Hepatocyte (in vitro differentiated cells): Measurements from ENCODE around the gene WDR72. TPM values are rescaled to one million over a fixed set of nuclear protein-coding genes. Genes with fewer than 3 reads are reported as not detected.
A peak's percentile ranks its signal among the peaks of the same experiment; 100 is the strongest.

Source experiments
- DNase-seq: peaks from one replicate; pipeline ENCODE4 v3.0.0-alpha.2; 2016; ENCODE audit warnings: low spot score
- H2AFZ ChIP-seq: fragments of 200-600 bp; sonication (generic); 2 replicates; pipeline ENCODE4 v1.6.0; 2016; ENCODE audit warnings: antibody characterized with exemption, mild to moderate bottlenecking
- H3K27ac ChIP-seq: fragments of 200-600 bp; sonication (generic); 2 replicates; pipeline ENCODE4 v1.5.1; 2016; ENCODE audit warnings: mild to moderate bottlenecking
- H3K27me3 ChIP-seq: fragments of 200-600 bp; sonication (generic); 2 replicates; pipeline ENCODE4 v1.6.1; 2016
- H3K36me3 ChIP-seq: fragments of 200-600 bp; sonication (generic); replicated peaks from 2 replicates; pipeline ENCODE4 v1.5.1; 2016; ENCODE audit warnings: low read depth; ENCODE audit not compliant: insufficient read depth
- H3K4me1 ChIP-seq: fragments of 200-600 bp; sonication (generic); 2 replicates; pipeline ENCODE4 v1.5.1; 2016; ENCODE audit warnings: mild to moderate bottlenecking, moderate library complexity; ENCODE audit not compliant: insufficient read depth
- H3K4me2 ChIP-seq: fragments of 200-600 bp; sonication (generic); 2 replicates; pipeline ENCODE4 v1.6.0; 2016
- H3K4me3 ChIP-seq: fragments of 200-600 bp; sonication (generic); 2 replicates; pipeline ENCODE4 v1.5.1; 2016; ENCODE audit warnings: mild to moderate bottlenecking
- H3K79me2 ChIP-seq: fragments of 200-600 bp; sonication (generic); 2 replicates; pipeline ENCODE4 v1.6.0; 2017; ENCODE audit warnings: mild to moderate bottlenecking
- H3K9me2 ChIP-seq: fragments of 200-600 bp; sonication (generic); replicated peaks from 2 replicates; pipeline ENCODE4 v1.6.0; 2017; ENCODE audit warnings: mild to moderate bottlenecking; ENCODE audit not compliant: insufficient read depth
- H3K9me3 ChIP-seq: fragments of 200-600 bp; sonication (generic); 2 replicates; pipeline ENCODE4 v1.5.1; 2016; ENCODE audit warnings: low read depth, mild to moderate bottlenecking
- H4K20me1 ChIP-seq: fragments of 200-600 bp; sonication (generic); 2 replicates; pipeline ENCODE4 v1.6.0; 2016; ENCODE audit warnings: mild to moderate bottlenecking; ENCODE audit not compliant: insufficient read depth, poor library complexity, severe bottlenecking
- EZH2 ChIP-seq: fragments of 200-600 bp; sonication (generic); IDR thresholded peaks from 2 replicates; pipeline ENCODE4 v1.6.1; 2016; ENCODE audit warnings: antibody characterized with exemption, mild to moderate bottlenecking, borderline replicate concordance
- EZH2phosphoT487 ChIP-seq: fragments of 200-600 bp; sonication (generic); IDR thresholded peaks from one replicate; pipeline ENCODE4 v1.6.1; 2018; ENCODE audit warnings: antibody characterized with exemption, mild to moderate bottlenecking, low read depth, moderate library complexity; ENCODE audit not compliant: unreplicated experiment, severe bottlenecking
- WGBS: methylation state at CpG from one replicate; pipeline ENCODE4 v1.1.6; 2016; ENCODE audit warnings: low lambda C conversion rate; ENCODE audit errors: missing lambda C conversion rate; 5-methylcytosine and 5-hydroxymethylcytosine counted together
- polyA plus RNA-seq: library from polyadenylated mRNA; unstranded; fragments of >200 nt; fragmentation: Nextera tagmentation; extraction: Ambion mirVana; gene quantifications from 2 replicates; pipeline ENCODE4 v1.2.1, GENCODE V29; 2016
- total RNA-seq: library from RNA; depleted of rRNA; stranded (reverse); fragments of >200 nt; gene quantifications from 2 replicates; pipeline ENCODE4 v1.2.3, GENCODE V29; 2014
- TF ChIP-seq, protein P1 (sequence below): fragments of 200-600 bp; sonication (generic); IDR thresholded peaks from 2 replicates; pipeline ENCODE4 v1.5.1; 2016; ENCODE audit warnings: antibody characterized with exemption, mild to moderate bottlenecking; ENCODE audit not compliant: poor library complexity

Gene WDR72
- total and polyA plus RNA-seq, 2 experiments from 2014 or later, result 3.5 to 6.4 TPM

DNA sequence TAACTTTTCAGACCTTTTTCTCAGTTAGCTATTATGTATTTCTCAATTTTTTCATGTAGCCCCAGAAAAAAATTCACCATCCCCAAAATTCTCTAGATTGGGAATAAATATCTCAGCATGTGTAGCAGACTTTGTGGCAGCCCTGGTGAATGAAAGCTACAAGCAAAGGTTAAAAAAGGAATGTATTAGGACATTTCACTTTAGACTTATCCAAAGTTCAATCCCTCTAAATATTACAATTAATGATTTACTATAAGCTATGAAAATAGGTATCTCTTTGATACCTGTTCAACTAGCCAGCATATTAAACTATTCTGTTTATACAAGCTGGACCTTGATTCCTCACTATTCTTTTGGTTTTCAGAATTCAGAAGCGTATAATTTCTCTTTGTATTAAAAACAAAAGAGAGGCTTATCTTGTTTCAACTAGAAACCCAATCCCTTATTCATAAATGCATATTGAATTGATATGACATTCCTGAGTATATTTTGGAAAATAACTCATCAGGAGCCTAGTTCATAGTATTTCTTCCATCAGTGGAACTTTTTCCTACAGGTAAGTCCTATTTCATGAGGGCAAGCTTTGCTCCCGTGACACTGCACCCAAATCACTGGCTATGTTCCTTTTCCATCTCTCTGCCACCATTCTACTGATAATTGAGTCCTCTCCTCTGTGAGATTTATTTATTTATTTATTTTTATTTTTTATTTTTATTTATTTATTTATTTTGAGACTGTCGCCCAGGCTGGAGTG is 38.0 kb downstream of the WDR72 start:
- TF ChIP-seq EZH2 (no peak), EZH2phosphoT487 (no peak)
- TF ChIP-seq, protein P1, sequence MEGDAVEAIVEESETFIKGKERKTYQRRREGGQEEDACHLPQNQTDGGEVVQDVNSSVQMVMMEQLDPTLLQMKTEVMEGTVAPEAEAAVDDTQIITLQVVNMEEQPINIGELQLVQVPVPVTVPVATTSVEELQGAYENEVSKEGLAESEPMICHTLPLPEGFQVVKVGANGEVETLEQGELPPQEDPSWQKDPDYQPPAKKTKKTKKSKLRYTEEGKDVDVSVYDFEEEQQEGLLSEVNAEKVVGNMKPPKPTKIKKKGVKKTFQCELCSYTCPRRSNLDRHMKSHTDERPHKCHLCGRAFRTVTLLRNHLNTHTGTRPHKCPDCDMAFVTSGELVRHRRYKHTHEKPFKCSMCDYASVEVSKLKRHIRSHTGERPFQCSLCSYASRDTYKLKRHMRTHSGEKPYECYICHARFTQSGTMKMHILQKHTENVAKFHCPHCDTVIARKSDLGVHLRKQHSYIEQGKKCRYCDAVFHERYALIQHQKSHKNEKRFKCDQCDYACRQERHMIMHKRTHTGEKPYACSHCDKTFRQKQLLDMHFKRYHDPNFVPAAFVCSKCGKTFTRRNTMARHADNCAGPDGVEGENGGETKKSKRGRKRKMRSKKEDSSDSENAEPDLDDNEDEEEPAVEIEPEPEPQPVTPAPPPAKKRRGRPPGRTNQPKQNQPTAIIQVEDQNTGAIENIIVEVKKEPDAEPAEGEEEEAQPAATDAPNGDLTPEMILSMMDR, result no peak
- no peaks in the 10 kb centered on the region for H3K9me2 ChIP-seq
- H2AFZ ChIP-seq, result no peak overlapping the region
- H3K4me1 ChIP-seq, result no peaks in the 10 kb centered on the region
- H3K9me3 ChIP-seq, result no peaks in the 10 kb centered on the region
- no peak overlapping the region for H3K4me3 ChIP-seq
- no peak overlapping the region for H3K27ac ChIP-seq
- H3K36me3 ChIP-seq, result no peaks in the 10 kb centered on the region
- H3K79me2 ChIP-seq, result no peaks in the 10 kb centered on the region
- DNase-seq, result no peak
- H3K27me3 ChIP-seq, result no peaks in the 10 kb centered on the region
- H4K20me1 ChIP-seq, result no peaks in the 10 kb centered on the region
- no peak overlapping the region for H3K4me2 ChIP-seq
- 91% methylated on average over 3 of the region's 3 CpGs for WGBS

DNA sequence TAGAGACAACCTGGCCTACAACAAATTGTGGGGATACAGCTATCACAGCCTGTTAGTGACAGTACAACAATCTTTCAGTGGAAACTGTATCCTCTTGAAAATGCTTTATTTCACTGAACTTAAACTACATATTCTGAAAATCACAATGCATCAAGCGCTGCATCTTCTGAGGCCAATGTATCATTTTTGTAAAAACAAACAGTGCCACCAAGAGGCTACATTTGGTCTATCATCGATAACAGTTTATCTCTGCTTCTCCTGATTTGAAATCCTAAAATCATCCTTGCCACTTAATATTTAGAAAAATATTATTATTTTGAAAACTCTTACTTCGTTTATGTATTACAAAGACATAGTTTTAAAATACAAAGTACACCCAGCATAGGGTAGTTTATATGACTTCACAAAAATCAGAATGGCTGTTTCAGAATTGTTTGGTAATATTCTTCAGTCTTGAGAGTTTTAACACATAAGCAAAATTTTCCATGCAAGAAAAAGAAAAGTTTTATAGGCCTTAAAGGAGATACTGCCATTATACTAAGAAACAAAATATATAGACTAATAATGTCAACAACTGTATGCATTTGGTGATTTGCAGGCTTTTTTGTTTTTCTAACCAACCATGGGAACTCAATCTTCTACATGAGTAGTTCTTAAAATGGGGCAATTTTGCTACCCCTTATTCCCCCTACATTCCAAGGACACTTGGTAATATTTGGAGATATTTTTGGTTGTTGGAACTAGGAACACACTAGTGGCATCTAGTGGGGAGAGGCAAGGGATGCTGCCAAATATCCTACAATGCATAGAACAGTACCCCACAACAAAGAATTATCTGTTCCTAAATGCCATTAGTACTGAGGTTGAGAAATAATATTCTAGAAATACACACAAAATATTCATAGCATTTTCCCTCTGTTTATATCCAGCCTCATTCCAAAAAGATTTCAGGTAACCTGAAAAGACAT is 42.3 kb downstream of the WDR72 start:
- Histone ChIP-seq H3K27ac (no peak overlapping the region), H3K36me3 (no peaks in the 10 kb centered on the region), H3K9me3 (no peaks in the 10 kb centered on the region), H3K4me1 (no peaks in the 10 kb centered on the region), H2AFZ (no peak overlapping the region), H3K4me2 (no peak overlapping the region), H3K4me3 (no peak overlapping the region), H3K79me2 (no peaks in the 10 kb centered on the region), H3K27me3 (no peaks in the 10 kb centered on the region), H4K20me1 (no peaks in the 10 kb centered on the region), H3K9me2 (no peaks in the 10 kb centered on the region)
- 21% methylated on average over 3 of the region's 3 CpGs for WGBS
- TF ChIP-seq EZH2phosphoT487, result no peak
- TF ChIP-seq, protein P1, result peak; percentile 55
- DNase-seq, result peak; percentile 13

DNA sequence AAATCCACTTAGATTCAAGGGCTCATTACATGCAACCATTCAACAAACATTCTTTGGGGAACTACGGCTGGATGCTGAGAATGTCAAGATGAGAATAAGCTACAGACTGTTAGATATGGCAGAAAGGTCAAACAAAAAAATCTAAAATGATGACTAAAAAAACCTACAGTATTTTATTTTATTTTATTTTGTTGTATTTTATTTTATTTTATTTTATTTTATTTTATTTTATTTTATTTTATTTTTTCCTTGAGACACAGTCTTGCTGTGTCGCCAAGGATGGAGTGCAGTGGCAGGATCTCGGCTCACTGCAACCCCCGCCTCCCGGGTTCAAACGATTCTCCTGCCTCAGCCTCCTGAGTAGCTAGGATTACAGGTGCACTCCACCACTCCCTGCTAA is 46.2 kb downstream of the WDR72 start:
- H3K36me3 ChIP-seq, result no peaks in the 10 kb centered on the region
- no peak overlapping the region for H2AFZ ChIP-seq
- H3K9me3 ChIP-seq, result no peaks in the 10 kb centered on the region
- H3K4me1 ChIP-seq, result no peaks in the 10 kb centered on the region
- no peak overlapping the region for H3K4me2 ChIP-seq
- no peak overlapping the region for H3K27ac ChIP-seq
- no peaks in the 10 kb centered on the region for H4K20me1 ChIP-seq
- H3K79me2 ChIP-seq, result no peaks in the 10 kb centered on the region
- H3K9me2 ChIP-seq, result no peaks in the 10 kb centered on the region
- TF ChIP-seq, protein P1, result no peak
- no peak for TF ChIP-seq EZH2phosphoT487
- no peak for TF ChIP-seq EZH2
- H3K27me3 ChIP-seq, result no peaks in the 10 kb centered on the region
- WGBS, result 98% methylated on average over 6 of the region's 6 CpGs
- H3K4me3 ChIP-seq, result no peak overlapping the region
- DNase-seq, result no peak
